NCI-H748 (cell line): ENCODE results near the gene PRKN.

Experiments used
- DNase-seq: peaks from one replicate; lab custom pipeline; 2025; ENCODE audit not compliant: unreplicated experiment; lab: John Stamatoyannopoulos, UW

The PRKN gene

GRCh38 chr6:161414180-161414579 lies 1313.4 kb downstream of the PRKN start:
- DNase-seq = no peak

- no peak for DNase-seq
Observed at GRCh38 chr6:161413355-161413771, 1314.2 kb downstream of the PRKN start.

- no peak for DNase-seq
Observed at GRCh38 chr6:161412795-161413194, 1314.8 kb downstream of the PRKN start.

GRCh38 chr6:161411265-161411944 lies 1316.2 kb downstream of the PRKN start:
- no peak for DNase-seq

GRCh38 chr6:161410736-161411135 lies 1316.8 kb downstream of the PRKN start:
- DNase-seq = no peak

GRCh38 chr6:161410076-161410475 lies 1317.5 kb downstream of the PRKN start:
- no peak for DNase-seq

- DNase-seq = no peak
Observed at GRCh38 chr6:161409353-161409752, 1318.2 kb downstream of the PRKN start.

- no peak for DNase-seq
Observed at GRCh38 chr6:161408041-161408440, 1319.5 kb downstream of the PRKN start.

GRCh38 chr6:161407581-161407980 lies 1320.0 kb downstream of the PRKN start:
- no peak for DNase-seq

GRCh38 chr6:161407115-161407514 lies 1320.5 kb downstream of the PRKN start:
- DNase-seq = peak; percentile 19

GRCh38 chr6:161406646-161407045 lies 1320.9 kb downstream of the PRKN start:
- no peak for DNase-seq

- DNase-seq = no peak
Observed at GRCh38 chr6:161405418-161405817, 1322.1 kb downstream of the PRKN start.

- no peak for DNase-seq
Observed at GRCh38 chr6:161403717-161404116, 1323.8 kb downstream of the PRKN start.

- no peak for DNase-seq
Observed at GRCh38 chr6:161401587-161402309, 1325.8 kb downstream of the PRKN start.

- no peak for DNase-seq
Observed at GRCh38 chr6:161400671-161401070, 1326.9 kb downstream of the PRKN start.

- DNase-seq = no peak
Observed at GRCh38 chr6:161396539-161396938, 1331.0 kb downstream of the PRKN start.

GRCh38 chr6:161395716-161396231 lies 1331.8 kb downstream of the PRKN start:
- no peak for DNase-seq

- no peak for DNase-seq
Observed at GRCh38 chr6:161394437-161394836, 1333.1 kb downstream of the PRKN start.

GRCh38 chr6:161393839-161394364 lies 1333.7 kb downstream of the PRKN start:
- DNase-seq = peak; percentile 72

GRCh38 chr6:161393292-161393691 lies 1334.3 kb downstream of the PRKN start:
- no peak for DNase-seq

GRCh38 chr6:161389756-161390155 lies 1337.8 kb downstream of the PRKN start:
- DNase-seq = no peak

GRCh38 chr6:161383951-161384350 lies 1343.6 kb downstream of the PRKN start:
- DNase-seq = no peak
